HepG2 (cell line): Measurements from ENCODE around the gene PCNA. TPM values are rescaled to one million over a fixed set of nuclear protein-coding genes. Genes with fewer than 3 reads are reported as not detected.

Experiments
- BRF2 ChIP-seq: sonication (generic); formaldehyde crosslinking; IDR thresholded peaks from 2 replicates; pipeline ENCODE4 v1.8.1; 2022; ENCODE audit warnings: mild to moderate bottlenecking, missing genetic modification reagents
- IRF1 ChIP-seq: sonication (generic); formaldehyde crosslinking; IDR thresholded peaks from 2 replicates; pipeline ENCODE4 v1.4.0; 2020; ENCODE audit warnings: low read depth, mild to moderate bottlenecking, missing genetic modification reagents
- MYNN ChIP-seq: sonication (generic); formaldehyde crosslinking; IDR thresholded peaks from 2 replicates; pipeline ENCODE4 v1.4.0; 2020; ENCODE audit warnings: mild to moderate bottlenecking, low read depth, missing genetic modification reagents
- NCOA2 ChIP-seq: sonication (generic); formaldehyde crosslinking; IDR thresholded peaks from 2 replicates; pipeline ENCODE4 v1.8.0; 2022; ENCODE audit warnings: inconsistent platforms
- NR2F2 ChIP-seq: IDR thresholded peaks from 2 replicates; pipeline ENCODE4 v1.6.1; 2012; ENCODE audit warnings: low read depth, inconsistent platforms, borderline replicate concordance
- TAF1 ChIP-seq: sonication (generic); formaldehyde crosslinking; IDR thresholded peaks from 2 replicates; pipeline ENCODE4 v1.4.0; 2020; ENCODE audit warnings: missing genetic modification reagents
- TEF ChIP-seq: sonication (generic); formaldehyde crosslinking; IDR thresholded peaks from 2 replicates; pipeline ENCODE4 v1.5.0; 2020; ENCODE audit warnings: missing genetic modification reagents
- TOE1 ChIP-seq: sonication (generic); formaldehyde crosslinking; IDR thresholded peaks from 2 replicates; pipeline ENCODE4 v1.4.0; 2020; ENCODE audit warnings: mild to moderate bottlenecking, missing genetic modification reagents
- ZNF543 ChIP-seq: sonication (generic); formaldehyde crosslinking; IDR thresholded peaks from 2 replicates; pipeline ENCODE4 v1.4.0; 2020; ENCODE audit warnings: mild to moderate bottlenecking, missing genetic modification reagents
- ZNF644 ChIP-seq: IDR thresholded peaks from 2 replicates; pipeline ENCODE4 v1.6.1; 2016; ENCODE audit warnings: low read depth
- polyA plus RNA-seq, 8 experiments: library from polyadenylated mRNA; depleted of rRNA in 3 of 8; stranded (reverse) in 7 of 8; unstranded in 1 of 8; fragments of >200 nt; fragmentation: Illumina TruSeq in 4 of 8; extraction: Trizol in 4 of 8; gene quantifications; 2 replicates each; pipeline versions ENCODE4 v1.2.1 to v1.2.3, GENCODE V29; 2011 to 2016; ENCODE audit warnings: low read depth in 4 of 8, missing spikeins in 1 of 8, mixed read lengths in 1 of 8; ENCODE audit not compliant: insufficient read depth in 1 of 8
- total RNA-seq, 5 experiments: library from RNA; depleted of rRNA; stranded (reverse); fragments of >200 nt; fragmentation: Illumina TruSeq; extraction: Trizol; gene quantifications; 2 replicates each; pipeline ENCODE4 v1.2.3, GENCODE V29; 2016; ENCODE audit warnings: low read depth in 1 of 5
- TF ChIP-seq, protein P1 (sequence below): sonication (generic); formaldehyde crosslinking; IDR thresholded peaks from 2 replicates; pipeline ENCODE4 v1.5.1; 2020; ENCODE audit warnings: mild to moderate bottlenecking, missing genetic modification reagents, moderate library complexity
- TF ChIP-seq, protein P2 (sequence below): sonication (generic); formaldehyde crosslinking; IDR thresholded peaks from 2 replicates; pipeline ENCODE4 v1.8.0; 2022; ENCODE audit warnings: mild to moderate bottlenecking, missing genetic modification reagents, borderline replicate concordance
- TF ChIP-seq, protein P3 (sequence below): sonication (generic); formaldehyde crosslinking; IDR thresholded peaks from 2 replicates; pipeline ENCODE4 v1.4.0; 2020; ENCODE audit warnings: mild to moderate bottlenecking, missing genetic modification reagents, borderline replicate concordance
- TF ChIP-seq, protein P4 (sequence below): sonication (generic); formaldehyde crosslinking; IDR thresholded peaks from 2 replicates; pipeline ENCODE4 v1.9.0; 2021; ENCODE audit warnings: missing genetic modification reagents, borderline replicate concordance

Gene PCNA
- total and polyA plus RNA-seq, 2 of the 13 experiments (the other 11 are each of a cell fraction or from before 2014, with no cell fraction given): 229 to 655 TPM

- peak; percentile 59; the same call in 1 of the 2 replicates for TF ChIP-seq TEF (CRISPR knock-in tag)
- TF ChIP-seq NCOA2 (CRISPR knock-in tag): peak; percentile 12; the same call in 1 of the 2 replicates
- no peak for TF ChIP-seq NR2F2
- TF ChIP-seq TAF1: no peak
- TF ChIP-seq ZNF644 (CRISPR knock-in tag): peak; percentile 64; the same call in 1 of the 2 replicates
- no peak for TF ChIP-seq MYNN (CRISPR knock-in tag)
- TF ChIP-seq, protein P1, sequence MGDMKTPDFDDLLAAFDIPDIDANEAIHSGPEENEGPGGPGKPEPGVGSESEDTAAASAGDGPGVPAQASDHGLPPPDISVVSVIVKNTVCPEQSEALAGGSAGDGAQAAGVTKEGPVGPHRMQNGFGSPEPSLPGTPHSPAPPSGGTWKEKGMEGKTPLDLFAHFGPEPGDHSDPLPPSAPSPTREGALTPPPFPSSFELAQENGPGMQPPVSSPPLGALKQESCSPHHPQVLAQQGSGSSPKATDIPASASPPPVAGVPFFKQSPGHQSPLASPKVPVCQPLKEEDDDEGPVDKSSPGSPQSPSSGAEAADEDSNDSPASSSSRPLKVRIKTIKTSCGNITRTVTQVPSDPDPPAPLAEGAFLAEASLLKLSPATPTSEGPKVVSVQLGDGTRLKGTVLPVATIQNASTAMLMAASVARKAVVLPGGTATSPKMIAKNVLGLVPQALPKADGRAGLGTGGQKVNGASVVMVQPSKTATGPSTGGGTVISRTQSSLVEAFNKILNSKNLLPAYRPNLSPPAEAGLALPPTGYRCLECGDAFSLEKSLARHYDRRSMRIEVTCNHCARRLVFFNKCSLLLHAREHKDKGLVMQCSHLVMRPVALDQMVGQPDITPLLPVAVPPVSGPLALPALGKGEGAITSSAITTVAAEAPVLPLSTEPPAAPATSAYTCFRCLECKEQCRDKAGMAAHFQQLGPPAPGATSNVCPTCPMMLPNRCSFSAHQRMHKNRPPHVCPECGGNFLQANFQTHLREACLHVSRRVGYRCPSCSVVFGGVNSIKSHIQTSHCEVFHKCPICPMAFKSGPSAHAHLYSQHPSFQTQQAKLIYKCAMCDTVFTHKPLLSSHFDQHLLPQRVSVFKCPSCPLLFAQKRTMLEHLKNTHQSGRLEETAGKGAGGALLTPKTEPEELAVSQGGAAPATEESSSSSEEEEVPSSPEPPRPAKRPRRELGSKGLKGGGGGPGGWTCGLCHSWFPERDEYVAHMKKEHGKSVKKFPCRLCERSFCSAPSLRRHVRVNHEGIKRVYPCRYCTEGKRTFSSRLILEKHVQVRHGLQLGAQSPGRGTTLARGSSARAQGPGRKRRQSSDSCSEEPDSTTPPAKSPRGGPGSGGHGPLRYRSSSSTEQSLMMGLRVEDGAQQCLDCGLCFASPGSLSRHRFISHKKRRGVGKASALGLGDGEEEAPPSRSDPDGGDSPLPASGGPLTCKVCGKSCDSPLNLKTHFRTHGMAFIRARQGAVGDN (CRISPR knock-in tag): peak; percentile 82
- TF ChIP-seq, protein P2, sequence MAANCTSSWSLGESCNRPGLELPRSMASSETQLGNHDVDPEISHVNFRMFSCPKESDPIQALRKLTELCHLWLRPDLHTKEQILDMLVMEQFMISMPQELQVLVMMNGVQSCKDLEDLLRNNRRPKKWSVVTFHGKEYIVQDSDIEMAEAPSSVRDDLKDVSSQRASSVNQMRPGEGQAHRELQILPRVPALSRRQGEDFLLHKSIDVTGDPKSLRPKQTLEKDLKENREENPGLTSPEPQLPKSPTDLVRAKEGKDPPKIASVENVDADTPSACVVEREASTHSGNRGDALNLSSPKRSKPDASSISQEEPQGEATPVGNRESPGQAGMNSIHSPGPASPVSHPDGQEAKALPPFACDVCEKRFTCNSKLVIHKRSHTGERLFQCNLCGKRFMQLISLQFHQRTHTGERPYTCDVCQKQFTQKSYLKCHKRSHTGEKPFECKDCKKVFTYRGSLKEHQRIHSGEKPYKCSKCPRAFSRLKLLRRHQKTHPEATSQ (CRISPR knock-in tag): no peak
- TF ChIP-seq TOE1 (CRISPR knock-in tag): no peak
- no peak for TF ChIP-seq IRF1
- no peak for TF ChIP-seq ZNF543 (CRISPR knock-in tag)
- TF ChIP-seq BRF2: no peak
- TF ChIP-seq, protein P3, sequence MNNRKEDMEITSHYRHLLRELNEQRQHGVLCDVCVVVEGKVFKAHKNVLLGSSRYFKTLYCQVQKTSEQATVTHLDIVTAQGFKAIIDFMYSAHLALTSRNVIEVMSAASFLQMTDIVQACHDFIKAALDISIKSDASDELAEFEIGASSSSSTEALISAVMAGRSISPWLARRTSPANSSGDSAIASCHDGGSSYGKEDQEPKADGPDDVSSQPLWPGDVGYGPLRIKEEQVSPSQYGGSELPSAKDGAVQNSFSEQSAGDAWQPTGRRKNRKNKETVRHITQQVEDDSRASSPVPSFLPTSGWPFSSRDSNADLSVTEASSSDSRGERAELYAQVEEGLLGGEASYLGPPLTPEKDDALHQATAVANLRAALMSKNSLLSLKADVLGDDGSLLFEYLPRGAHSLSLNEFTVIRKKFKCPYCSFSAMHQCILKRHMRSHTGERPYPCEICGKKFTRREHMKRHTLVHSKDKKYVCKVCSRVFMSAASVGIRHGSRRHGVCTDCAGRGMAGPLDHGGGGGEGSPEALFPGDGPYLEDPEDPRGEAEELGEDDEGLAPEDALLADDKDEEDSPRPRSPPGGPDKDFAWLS: no peak
- TF ChIP-seq, protein P4, sequence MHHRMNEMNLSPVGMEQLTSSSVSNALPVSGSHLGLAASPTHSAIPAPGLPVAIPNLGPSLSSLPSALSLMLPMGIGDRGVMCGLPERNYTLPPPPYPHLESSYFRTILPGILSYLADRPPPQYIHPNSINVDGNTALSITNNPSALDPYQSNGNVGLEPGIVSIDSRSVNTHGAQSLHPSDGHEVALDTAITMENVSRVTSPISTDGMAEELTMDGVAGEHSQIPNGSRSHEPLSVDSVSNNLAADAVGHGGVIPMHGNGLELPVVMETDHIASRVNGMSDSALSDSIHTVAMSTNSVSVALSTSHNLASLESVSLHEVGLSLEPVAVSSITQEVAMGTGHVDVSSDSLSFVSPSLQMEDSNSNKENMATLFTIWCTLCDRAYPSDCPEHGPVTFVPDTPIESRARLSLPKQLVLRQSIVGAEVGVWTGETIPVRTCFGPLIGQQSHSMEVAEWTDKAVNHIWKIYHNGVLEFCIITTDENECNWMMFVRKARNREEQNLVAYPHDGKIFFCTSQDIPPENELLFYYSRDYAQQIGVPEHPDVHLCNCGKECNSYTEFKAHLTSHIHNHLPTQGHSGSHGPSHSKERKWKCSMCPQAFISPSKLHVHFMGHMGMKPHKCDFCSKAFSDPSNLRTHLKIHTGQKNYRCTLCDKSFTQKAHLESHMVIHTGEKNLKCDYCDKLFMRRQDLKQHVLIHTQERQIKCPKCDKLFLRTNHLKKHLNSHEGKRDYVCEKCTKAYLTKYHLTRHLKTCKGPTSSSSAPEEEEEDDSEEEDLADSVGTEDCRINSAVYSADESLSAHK: no peak
These were observed 46.8 kb downstream of the PCNA start (continued) for GRCh38 chr20:5072756-5073659.
